ENCODE data around the gene ZNF441.
A peak's percentile ranks its signal among the peaks of the same experiment; 100 is the strongest.

Gene ZNF441

GRCh38 chr19:11798391-11799330 lies 31.9 kb downstream of the ZNF441 start, which contains the start of gene ZNF491:
Gene ZNF491, plus strand, starts transcription at chr19:11798523. Its CDS starts 7,431 bp downstream, at chr19:11805954.
- Histone ChIP-seq H3K4me1 (ENCODE audit: control insufficient read depth, low read length) (peaks cover 27% of the 10 kb centered on the region), H4K20me1 (ENCODE audit: control insufficient read depth, insufficient read depth, low read depth, low read length) (no peaks in the 10 kb centered on the region), H3K9me2 (replicated peaks; ENCODE audit: control insufficient read depth, low read length) (no peaks in the 10 kb centered on the region), H3F3A (ENCODE audit: control insufficient read depth, insufficient read depth) (0 out of 2 replicates have a peak, but pooled peaks cover 4% of the 10 kb centered on the region), H3K27me3 (ENCODE audit: control insufficient read depth, low read length) (no peaks in the 10 kb centered on the region), H3K27ac (ENCODE audit: low read depth, low read length) (peak within 1 kb of the TSS; percentile 28; the same call in 1 of the 2 replicates), H3K4me3 (ENCODE audit: low read length) (peak within 1 kb of the TSS; percentile 91), H3K79me2 (ENCODE audit: control insufficient read depth, low read length) (no peaks in the 10 kb centered on the region), H3K9me3 (ENCODE audit: control insufficient read depth, insufficient read depth, low read length) (peaks cover 3% of the 10 kb centered on the region; the same call in 1 of the 2 replicates), H3K36me3 (ENCODE audit: control insufficient read depth, low read length) (no peaks in the 10 kb centered on the region), H3K4me2 (ENCODE audit: low read length) (peak within 1 kb of the TSS; percentile 97)
- no peak for TF ChIP-seq EZH2phosphoT487 (IDR thresholded peaks at IDR 0.05; ENCODE audit: borderline replicate concordance, low read length)
- TF ChIP-seq, protein P1, sequence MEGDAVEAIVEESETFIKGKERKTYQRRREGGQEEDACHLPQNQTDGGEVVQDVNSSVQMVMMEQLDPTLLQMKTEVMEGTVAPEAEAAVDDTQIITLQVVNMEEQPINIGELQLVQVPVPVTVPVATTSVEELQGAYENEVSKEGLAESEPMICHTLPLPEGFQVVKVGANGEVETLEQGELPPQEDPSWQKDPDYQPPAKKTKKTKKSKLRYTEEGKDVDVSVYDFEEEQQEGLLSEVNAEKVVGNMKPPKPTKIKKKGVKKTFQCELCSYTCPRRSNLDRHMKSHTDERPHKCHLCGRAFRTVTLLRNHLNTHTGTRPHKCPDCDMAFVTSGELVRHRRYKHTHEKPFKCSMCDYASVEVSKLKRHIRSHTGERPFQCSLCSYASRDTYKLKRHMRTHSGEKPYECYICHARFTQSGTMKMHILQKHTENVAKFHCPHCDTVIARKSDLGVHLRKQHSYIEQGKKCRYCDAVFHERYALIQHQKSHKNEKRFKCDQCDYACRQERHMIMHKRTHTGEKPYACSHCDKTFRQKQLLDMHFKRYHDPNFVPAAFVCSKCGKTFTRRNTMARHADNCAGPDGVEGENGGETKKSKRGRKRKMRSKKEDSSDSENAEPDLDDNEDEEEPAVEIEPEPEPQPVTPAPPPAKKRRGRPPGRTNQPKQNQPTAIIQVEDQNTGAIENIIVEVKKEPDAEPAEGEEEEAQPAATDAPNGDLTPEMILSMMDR (IDR thresholded peaks at IDR 0.05; ENCODE audit: low read depth, low read length, poor library complexity, severe bottlenecking) = peak; percentile 50

DNA sequence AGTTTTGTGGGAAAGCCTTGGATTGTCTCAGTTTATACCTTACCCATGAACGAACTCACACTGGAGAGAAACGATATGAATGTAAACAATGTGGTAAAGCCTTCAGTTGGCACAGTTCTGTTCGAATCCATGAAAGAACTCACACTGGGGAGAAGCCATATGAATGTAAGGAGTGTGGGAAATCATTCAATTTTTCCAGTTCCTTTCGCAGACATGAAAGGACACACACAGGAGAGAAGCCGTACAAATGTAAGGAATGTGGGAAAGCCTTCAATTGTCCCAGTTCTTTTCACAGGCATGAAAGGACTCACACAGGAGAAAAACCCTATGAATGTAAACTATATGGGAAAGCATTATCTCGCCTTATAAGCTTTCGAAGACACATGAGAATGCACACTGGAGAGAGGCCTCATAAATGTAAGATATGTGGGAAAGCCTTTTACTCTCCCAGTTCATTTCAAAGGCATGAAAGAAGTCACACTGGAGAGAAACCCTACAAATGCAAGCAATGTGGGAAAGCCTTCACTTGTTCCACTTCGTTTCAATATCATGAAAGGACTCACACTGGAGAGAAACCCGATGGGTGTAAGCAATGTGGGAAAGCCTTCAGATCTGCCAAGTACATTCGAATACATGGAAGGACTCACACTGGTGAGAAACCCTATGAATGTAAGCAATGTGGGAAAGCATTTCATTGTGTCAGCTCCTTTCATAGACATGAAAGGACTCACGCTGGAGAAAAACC lies 39.7 kb downstream of the ZNF441 start:
- TF ChIP-seq, protein P1 (IDR thresholded peaks at IDR 0.05; ENCODE audit: low read depth, low read length, poor library complexity, severe bottlenecking) = no peak
- TF ChIP-seq EZH2phosphoT487 (IDR thresholded peaks at IDR 0.05; ENCODE audit: borderline replicate concordance, low read length) = no peak
- no peaks in the 10 kb centered on the region for H3K27me3 ChIP-seq (ENCODE audit: control insufficient read depth, low read length)
- H3K79me2 ChIP-seq (ENCODE audit: control insufficient read depth, low read length) = no peaks in the 10 kb centered on the region
- H3F3A ChIP-seq (ENCODE audit: control insufficient read depth, insufficient read depth) = no peaks in the 10 kb centered on the region
- H3K9me2 ChIP-seq (replicated peaks; ENCODE audit: control insufficient read depth, low read length) = no peaks in the 10 kb centered on the region
- no peaks in the 10 kb centered on the region for H4K20me1 ChIP-seq (ENCODE audit: control insufficient read depth, insufficient read depth, low read depth, low read length)
- H3K27ac ChIP-seq (ENCODE audit: low read depth, low read length) = no peak overlapping the region
- no peaks in the 10 kb centered on the region; the same call in 1 of the 2 replicates for H3K36me3 ChIP-seq (ENCODE audit: control insufficient read depth, low read length)
- no peaks in the 10 kb centered on the region for H3K4me1 ChIP-seq (ENCODE audit: control insufficient read depth, low read length)
- no peak overlapping the region for H3K4me2 ChIP-seq (ENCODE audit: low read length)
- no peak overlapping the region for H3K4me3 ChIP-seq (ENCODE audit: low read length)
- peaks cover 23% of the 10 kb centered on the region for H3K9me3 ChIP-seq (ENCODE audit: control insufficient read depth, insufficient read depth, low read length)

- no peak overlapping the region for H3K27ac ChIP-seq (ENCODE audit: low read depth, low read length)
- H3F3A ChIP-seq (ENCODE audit: control insufficient read depth, insufficient read depth) = no peaks in the 10 kb centered on the region
- H3K36me3 ChIP-seq (ENCODE audit: control insufficient read depth, low read length) = no peaks in the 10 kb centered on the region; the same call in 1 of the 2 replicates
- H3K27me3 ChIP-seq (ENCODE audit: control insufficient read depth, low read length) = no peaks in the 10 kb centered on the region
- no peak for TF ChIP-seq EZH2phosphoT487 (IDR thresholded peaks at IDR 0.05; ENCODE audit: borderline replicate concordance, low read length)
- no peak overlapping the region for H3K4me2 ChIP-seq (ENCODE audit: low read length)
- no peaks in the 10 kb centered on the region for H3K79me2 ChIP-seq (ENCODE audit: control insufficient read depth, low read length)
- no peaks in the 10 kb centered on the region for H3K4me1 ChIP-seq (ENCODE audit: control insufficient read depth, low read length)
- peaks cover 23% of the 10 kb centered on the region for H3K9me3 ChIP-seq (ENCODE audit: control insufficient read depth, insufficient read depth, low read length)
- no peaks in the 10 kb centered on the region for H3K9me2 ChIP-seq (replicated peaks; ENCODE audit: control insufficient read depth, low read length)
- no peak overlapping the region for H3K4me3 ChIP-seq (ENCODE audit: low read length)
- H4K20me1 ChIP-seq (ENCODE audit: control insufficient read depth, insufficient read depth, low read depth, low read length) = no peaks in the 10 kb centered on the region
Observed at GRCh38 chr19:11807099-11807380, 40.2 kb downstream of the ZNF441 start.
